ENCODE measurements around the gene TBK1. TPM values are rescaled to one million over a fixed set of nuclear protein-coding genes. Genes with fewer than 3 reads are reported as not detected.

The TBK1 gene
- total RNA-seq, 3 donors from 2014 or later: 27.7 to 43.9 (median 40.6) TPM

- DNase-seq (ENCODE audit: low spot score in 2 of 2): no peak
- H3K4me1 ChIP-seq: no peaks in the 10 kb centered on the region
- TF ChIP-seq POLR2A (IDR thresholded peaks at IDR 0.05) (no peak), CTCF (IDR thresholded peaks at IDR 0.05) (no peak), POLR2AphosphoS5 (IDR thresholded peaks at IDR 0.05) (no peak)
These were observed 49.6 kb downstream of the TBK1 start for GRCh38 chr12:64501486-64501885.

GRCh38 chr12:64506955-64507354 lies 55.0 kb downstream of the TBK1 start:
- no peak overlapping the region for H3K27ac ChIP-seq
- intact Hi-C loops (cut with DNase I; ENCODE audit: low total_unique reads): no loop called here
- DNase-seq (ENCODE audit: low spot score in 2 of 2): no peak
- no peaks in the 10 kb centered on the region for H3K4me1 ChIP-seq
- no peaks in the 10 kb centered on the region for H3K9me3 ChIP-seq
- H3K36me3 ChIP-seq: no peaks in the 10 kb centered on the region
- no peak overlapping the region for H3K4me3 ChIP-seq
- H3K27me3 ChIP-seq: no peaks in the 10 kb centered on the region
- TF ChIP-seq POLR2AphosphoS5 (IDR thresholded peaks at IDR 0.05) (no peak), CTCF (IDR thresholded peaks at IDR 0.05) (no peak), POLR2A (IDR thresholded peaks at IDR 0.05) (no peak)

More at GRCh38 chr12:64501486-64501885, 49.6 kb downstream of the TBK1 start:
- Histone ChIP-seq H3K36me3 (no peaks in the 10 kb centered on the region), H3K27me3 (no peaks in the 10 kb centered on the region), H3K4me3 (no peak overlapping the region), H3K27ac (no peak overlapping the region), H3K9me3 (no peaks in the 10 kb centered on the region)
- intact Hi-C loops (cut with DNase I; ENCODE audit: low total_unique reads): no loop called here

- Histone ChIP-seq H3K4me3 (no peak overlapping the region), H3K4me1 (no peaks in the 10 kb centered on the region), H3K9me3 (no peaks in the 10 kb centered on the region), H3K27ac (no peak overlapping the region), H3K27me3 (no peaks in the 10 kb centered on the region), H3K36me3 (no peaks in the 10 kb centered on the region)
- no peak for DNase-seq (ENCODE audit: low spot score in 2 of 2)
- TF ChIP-seq POLR2A (IDR thresholded peaks at IDR 0.05): no peak
- no peak for TF ChIP-seq POLR2AphosphoS5 (IDR thresholded peaks at IDR 0.05)
- TF ChIP-seq CTCF (IDR thresholded peaks at IDR 0.05): no peak
- intact Hi-C loops (cut with DNase I; ENCODE audit: low total_unique reads): no loop called here
These were observed 58.7 kb downstream of the TBK1 start for GRCh38 chr12:64510667-64511066.

GRCh38 chr12:64518396-64518795 lies 66.5 kb downstream of the TBK1 start:
- no peak for DNase-seq (ENCODE audit: low spot score in 2 of 2)
- TF ChIP-seq CTCF (IDR thresholded peaks at IDR 0.05): no peak
- TF ChIP-seq POLR2AphosphoS5 (IDR thresholded peaks at IDR 0.05): no peak
- no peak for TF ChIP-seq POLR2A (IDR thresholded peaks at IDR 0.05)
- no peak overlapping the region for H3K27ac ChIP-seq
- H3K27me3 ChIP-seq: no peaks in the 10 kb centered on the region
- H3K9me3 ChIP-seq: no peaks in the 10 kb centered on the region
- H3K36me3 ChIP-seq: no peaks in the 10 kb centered on the region
- H3K4me1 ChIP-seq: no peaks in the 10 kb centered on the region
- no peak overlapping the region for H3K4me3 ChIP-seq
- intact Hi-C loops (cut with DNase I; ENCODE audit: low total_unique reads): no loop called here

- TF ChIP-seq POLR2AphosphoS5 (IDR thresholded peaks at IDR 0.05) (no peak), POLR2A (IDR thresholded peaks at IDR 0.05) (no peak), CTCF (IDR thresholded peaks at IDR 0.05) (no peak)
- Histone ChIP-seq H3K9me3 (no peaks in the 10 kb centered on the region), H3K27me3 (no peaks in the 10 kb centered on the region), H3K27ac (no peak overlapping the region), H3K4me3 (no peak overlapping the region), H3K36me3 (no peaks in the 10 kb centered on the region), H3K4me1 (no peaks in the 10 kb centered on the region)
- intact Hi-C loops (cut with DNase I; ENCODE audit: low total_unique reads): no loop called here
- no peak for DNase-seq (ENCODE audit: low spot score in 2 of 2)
These were observed 69.9 kb downstream of the TBK1 start for GRCh38 chr12:64521833-64522232.

All from breast epithelium (tissue), 4 donors.